Activated T-cell treated with anti-CD3 and anti-CD28 coated beads, Interleukin-2, amount 50 U/mL, for 48 hours (primary cell): Measurements from ENCODE around the gene EGFL6.

Experiments used
- DNase-seq, 2 experiments: peaks; one replicate each; pipeline ENCODE4 v3.0.0-alpha.2; 2020

Gene EGFL6, protein sequence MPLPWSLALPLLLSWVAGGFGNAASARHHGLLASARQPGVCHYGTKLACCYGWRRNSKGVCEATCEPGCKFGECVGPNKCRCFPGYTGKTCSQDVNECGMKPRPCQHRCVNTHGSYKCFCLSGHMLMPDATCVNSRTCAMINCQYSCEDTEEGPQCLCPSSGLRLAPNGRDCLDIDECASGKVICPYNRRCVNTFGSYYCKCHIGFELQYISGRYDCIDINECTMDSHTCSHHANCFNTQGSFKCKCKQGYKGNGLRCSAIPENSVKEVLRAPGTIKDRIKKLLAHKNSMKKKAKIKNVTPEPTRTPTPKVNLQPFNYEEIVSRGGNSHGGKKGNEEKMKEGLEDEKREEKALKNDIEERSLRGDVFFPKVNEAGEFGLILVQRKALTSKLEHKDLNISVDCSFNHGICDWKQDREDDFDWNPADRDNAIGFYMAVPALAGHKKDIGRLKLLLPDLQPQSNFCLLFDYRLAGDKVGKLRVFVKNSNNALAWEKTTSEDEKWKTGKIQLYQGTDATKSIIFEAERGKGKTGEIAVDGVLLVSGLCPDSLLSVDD

GRCh38 chrX:13569479-13570260 lies at the start of gene EGFL6:
EGFL6 (plus strand) TSS chrX:13569601; CDS start chrX:13569862, 261 bp downstream.
- DNase-seq, result no peak

- DNase-seq, result no peak
Measured at GRCh38 chrX:13520351-13520750, 49.0 kb upstream of the EGFL6 start.

DNA sequence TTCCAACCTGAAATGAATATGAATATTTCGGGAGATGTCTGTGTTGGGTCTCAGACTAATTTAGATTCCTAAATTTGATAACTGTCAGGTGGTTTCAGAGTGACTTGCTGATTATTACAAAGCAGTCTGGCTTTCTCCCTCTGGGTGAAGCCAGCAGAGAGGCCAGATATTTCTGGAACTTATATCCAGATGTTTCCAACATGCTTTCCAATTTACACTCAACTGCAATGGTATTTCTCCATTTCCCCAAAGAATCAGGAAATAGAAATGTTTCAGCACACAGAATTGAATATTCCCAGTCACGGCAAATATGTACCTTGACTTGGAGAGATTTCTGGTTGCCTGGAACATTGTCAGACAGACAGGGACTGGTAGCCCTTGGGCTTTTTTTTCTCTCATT lies 48.5 kb upstream of the EGFL6 start:
- no peak for DNase-seq

DNA sequence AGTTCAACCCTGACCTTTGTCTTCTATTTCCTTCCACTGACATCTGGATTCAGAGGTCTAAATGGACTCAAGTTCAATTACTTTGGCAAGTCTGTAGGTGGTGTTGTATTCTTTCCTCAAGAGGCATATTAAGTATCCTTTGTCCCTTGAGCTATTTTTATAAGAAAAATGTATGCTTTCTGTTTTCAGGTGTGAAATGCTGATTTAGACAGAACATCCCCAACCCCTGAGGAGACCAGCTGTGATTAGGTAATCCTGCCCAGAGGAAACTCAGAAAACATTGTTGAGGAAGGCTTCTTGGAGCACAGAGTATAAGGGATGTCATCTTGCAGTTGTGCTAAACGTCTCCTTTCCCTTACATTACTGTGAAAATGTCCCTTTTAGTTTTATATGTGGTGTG lies 46.6 kb upstream of the EGFL6 start:
- DNase-seq, result no peak

DNA sequence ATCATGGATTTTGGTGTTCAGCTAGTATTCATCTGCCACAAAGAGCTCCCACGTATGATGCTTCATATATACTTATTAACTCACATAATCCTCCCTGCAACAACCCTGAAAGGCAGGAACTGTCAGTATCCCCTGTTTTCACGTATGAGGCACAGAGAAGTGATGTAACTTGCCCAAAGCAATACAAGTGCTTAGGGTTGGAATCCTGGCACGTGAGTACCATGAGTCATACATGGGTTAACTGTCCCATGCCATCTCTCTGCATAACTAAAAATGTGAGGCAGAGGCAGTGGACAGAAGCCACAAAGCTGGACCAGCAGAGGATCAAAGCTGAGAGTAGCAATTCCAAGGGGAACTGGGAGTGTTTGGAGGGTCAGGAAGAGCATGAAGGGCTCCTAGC lies 35.7 kb upstream of the EGFL6 start:
- DNase-seq, result no peak

- no peak for DNase-seq
Measured at GRCh38 chrX:13535376-13536165, 33.8 kb upstream of the EGFL6 start.

GRCh38 chrX:13536551-13536950 lies 32.9 kb upstream of the EGFL6 start:
- no peak for DNase-seq

DNA sequence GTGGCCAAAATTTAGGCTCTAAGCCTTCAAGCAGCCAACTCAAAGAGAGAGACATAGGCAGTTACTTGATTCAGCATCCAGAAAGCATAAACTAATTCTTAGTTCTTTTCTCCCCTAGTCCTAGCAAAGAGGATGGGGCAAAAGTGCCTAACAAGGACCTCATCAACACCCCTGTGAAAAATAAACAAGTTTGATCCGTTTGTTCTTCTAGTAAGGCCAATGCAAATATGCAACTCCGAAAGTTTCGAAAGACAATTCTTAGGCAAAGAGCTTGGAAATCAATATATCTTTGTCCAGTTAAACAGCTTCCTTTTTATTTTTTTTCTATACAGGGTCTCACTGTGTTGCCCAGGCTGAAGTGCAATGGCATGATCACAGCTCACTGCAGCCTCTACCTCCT lies 31.0 kb upstream of the EGFL6 start:
- DNase-seq, result no peak

- no peak for DNase-seq
Measured at GRCh38 chrX:13540602-13541001, 28.8 kb upstream of the EGFL6 start.

DNA sequence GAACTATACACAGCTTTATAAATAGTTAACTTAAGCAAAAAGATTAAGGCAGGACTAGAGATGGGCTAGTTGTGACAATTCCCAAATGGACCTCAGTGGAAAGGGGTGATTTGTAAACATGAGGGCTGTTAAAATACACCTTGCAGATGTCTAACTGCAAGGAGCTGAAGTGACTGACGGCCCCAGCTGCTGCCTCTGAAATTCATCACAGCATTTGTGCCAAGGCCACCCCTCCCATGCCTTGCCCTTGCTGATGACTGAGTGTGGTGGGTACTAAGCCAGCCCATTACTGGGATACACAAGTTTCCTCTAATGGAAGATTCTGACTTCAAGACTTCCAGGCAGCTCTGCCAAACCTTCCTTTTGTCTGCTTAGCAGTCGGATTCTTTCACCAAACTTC lies 23.7 kb upstream of the EGFL6 start:
- no peak for DNase-seq

DNA sequence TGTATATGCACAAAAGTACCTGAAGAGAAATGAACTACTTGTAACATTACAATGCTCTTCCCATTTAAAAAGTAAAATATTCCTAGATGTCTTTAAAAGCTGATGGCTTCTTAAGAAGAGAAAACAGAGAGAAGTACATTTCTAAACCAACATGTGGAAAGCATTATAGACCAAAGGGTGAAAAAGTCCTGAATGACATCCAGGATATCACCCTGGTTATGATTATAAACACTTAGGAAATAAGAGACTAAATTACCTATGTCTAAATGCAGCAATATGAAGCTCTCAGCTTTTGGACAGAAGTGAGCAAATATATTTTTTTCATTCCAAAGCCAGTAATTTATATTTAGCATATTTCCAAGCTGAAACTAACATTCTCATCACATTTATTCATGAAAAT lies 21.7 kb upstream of the EGFL6 start:
- DNase-seq, result no peak

DNA sequence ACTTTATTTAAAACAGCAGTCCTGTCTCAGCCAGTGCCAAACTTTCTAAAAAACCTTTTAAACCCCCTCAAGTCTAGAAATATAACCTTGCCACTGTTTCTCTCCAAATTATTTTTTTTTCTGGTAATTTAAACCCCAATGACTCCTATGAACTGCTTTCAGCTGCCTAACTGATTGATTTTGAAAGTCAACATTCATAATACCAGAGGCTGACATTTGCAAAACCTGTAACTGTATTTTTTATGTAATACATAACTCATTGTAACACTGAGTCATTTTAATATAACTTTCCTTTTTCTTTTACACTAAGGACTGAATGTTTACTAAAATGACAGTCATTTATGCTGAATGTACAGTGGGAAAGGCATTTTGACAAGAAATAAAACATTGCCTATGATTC lies 19.1 kb upstream of the EGFL6 start:
- no peak for DNase-seq

DNA sequence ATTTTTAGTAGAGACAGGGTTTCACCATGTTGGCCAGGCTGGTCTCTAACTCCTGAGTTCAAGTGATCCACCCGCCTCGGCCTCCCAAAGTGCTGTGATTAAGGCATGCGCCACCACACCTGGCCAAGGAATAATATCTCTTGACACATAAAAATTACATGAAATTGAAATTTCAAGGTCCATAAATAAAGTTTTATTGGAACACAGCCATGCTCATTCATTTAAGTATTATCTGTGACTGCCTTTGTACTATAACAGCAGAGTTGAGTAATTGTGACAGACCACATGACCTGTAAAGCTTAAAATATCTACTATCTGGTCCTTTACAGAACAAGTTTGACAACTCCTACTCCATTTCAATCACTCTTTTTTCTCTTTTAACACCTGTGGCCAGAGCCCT lies 17.8 kb upstream of the EGFL6 start:
- no peak for DNase-seq

DNA sequence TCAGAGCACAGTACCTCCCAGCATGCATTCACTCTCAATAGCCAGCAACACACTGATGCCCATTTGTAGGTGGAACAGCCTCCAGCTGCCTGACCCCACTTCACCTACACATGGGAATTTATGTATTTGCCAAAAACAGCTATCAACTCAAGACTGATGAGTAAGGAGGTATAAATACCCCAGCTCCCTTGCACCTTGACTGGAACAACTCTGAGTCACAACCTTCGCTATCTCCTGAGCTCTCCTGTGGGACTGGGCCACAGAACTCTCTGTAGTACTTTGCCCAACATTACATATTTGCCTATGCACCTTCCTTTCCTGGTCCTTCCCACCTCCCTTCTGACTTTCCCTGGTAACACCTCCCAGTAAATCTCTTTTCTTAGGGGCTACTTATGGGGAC lies 16.5 kb upstream of the EGFL6 start:
- DNase-seq, result no peak

DNA sequence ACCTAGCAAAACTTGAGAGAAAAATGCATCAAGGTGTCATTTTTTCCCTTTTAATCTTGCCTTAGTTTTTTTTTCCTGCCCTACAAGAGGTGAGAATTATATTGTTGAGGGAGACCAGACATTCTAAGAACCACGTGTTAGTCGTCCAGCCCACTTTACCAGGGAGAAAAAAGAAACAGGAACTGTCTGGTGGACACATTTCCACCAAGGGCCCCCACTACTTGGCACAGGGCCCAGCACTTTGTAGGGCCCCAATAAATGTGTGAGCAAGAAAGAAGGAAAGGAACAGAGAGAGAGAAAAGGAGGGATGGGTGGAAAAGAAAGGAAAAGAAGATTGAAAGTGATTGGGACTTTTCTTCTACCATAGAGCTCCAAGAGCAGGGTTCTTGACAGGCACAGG lies 3.9 kb upstream of the EGFL6 start:
- DNase-seq, result no peak

DNA sequence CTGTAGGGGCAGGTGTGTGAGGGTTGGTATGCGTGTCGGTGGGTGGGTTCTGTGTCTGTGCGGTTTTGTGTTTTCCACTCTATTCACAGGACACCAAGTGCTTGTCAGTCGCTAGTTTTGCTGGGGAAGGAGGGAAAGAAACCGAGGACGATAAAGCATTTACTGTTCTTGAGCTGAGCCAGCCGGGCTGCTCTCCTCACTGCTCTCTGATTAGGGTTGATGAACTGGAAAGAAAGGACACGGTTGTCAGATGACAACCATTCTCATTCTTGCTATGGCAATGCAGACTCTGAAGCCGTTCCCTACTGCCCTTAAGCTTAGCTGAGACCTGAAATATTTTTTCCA lies 832 bp downstream of the EGFL6 start:
- DNase-seq, result no peak

DNA sequence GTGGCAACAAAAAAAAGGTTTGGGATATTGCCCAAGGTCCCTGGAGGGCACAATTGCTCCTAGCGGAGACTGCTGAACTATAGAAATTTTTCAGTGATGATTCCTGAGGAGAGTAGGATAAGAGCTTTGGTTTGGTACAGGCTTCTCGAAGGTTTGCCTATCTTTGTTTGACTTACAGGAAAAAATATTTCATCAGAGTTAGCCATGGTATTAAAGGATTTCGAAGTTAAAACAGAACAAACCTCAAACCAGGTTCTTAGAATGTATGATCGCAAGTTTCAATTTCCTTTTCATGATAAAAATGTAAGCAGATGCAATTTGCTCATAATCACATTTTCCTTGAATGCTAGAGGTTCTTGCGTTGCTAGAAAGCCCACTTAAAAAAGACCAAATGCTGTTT lies 1.7 kb downstream of the EGFL6 start:
- DNase-seq, result no peak

DNA sequence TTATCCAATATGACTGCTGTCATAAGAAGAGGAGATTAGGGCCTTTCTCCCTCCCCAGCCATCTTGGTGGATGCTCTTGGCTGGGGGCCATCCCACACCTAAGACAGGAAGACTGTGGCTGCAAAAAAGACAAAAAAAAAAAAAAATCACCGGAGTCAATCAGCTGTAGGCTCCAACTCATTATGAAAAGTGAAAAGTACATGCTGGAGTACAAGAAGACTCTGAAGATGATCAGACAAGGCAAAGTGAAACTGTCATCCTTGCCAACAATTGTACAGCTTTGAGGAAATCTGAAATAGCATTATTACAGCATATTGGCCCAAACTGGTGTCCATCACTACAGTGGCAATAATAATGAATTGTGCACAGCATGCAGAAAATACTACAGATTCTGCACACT lies 5.2 kb downstream of the EGFL6 start:
- DNase-seq, result no peak

GRCh38 chrX:13579661-13580060 lies 10.3 kb downstream of the EGFL6 start:
- DNase-seq, result no peak

GRCh38 chrX:13581554-13581953 lies 12.2 kb downstream of the EGFL6 start:
- DNase-seq, result no peak

GRCh38 chrX:13587786-13588477 lies 18.5 kb downstream of the EGFL6 start:
- DNase-seq, result no peak

GRCh38 chrX:13590207-13590606 lies 20.8 kb downstream of the EGFL6 start:
- no peak for DNase-seq

DNA sequence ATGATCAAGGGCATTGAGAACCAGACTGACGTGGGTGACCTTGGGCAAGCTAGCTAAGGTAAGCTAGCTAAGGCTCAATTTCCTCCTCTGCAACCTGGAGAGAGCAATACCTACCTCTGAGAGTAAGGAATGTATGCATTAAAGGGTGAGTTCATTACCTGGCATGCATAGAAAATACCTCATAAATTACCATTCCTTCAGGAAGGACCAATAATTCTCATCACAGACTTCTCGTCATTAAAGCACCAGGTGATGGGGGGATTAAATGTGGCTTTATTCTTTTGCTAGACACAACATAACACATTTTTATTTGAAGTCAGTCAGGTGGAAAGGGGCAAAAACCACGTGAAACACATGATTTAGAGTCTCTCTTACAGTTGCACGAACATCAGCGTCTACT lies 21.5 kb downstream of the EGFL6 start:
- DNase-seq, result no peak
